ELR (cell line): ENCODE measurements around the gene SLC35C1.
A peak's percentile ranks its signal among the peaks of the same experiment; 100 is the strongest.
"Not testable (repeated sequence)": the region's sequence is repeated elsewhere in the genome, so short reads cannot be mapped to it uniquely, and the experiment has no call there.

Experiments
- DNase-seq: peaks from one replicate; pipeline ENCODE4 v3.0.0-alpha.2; 2015; ENCODE audit warnings: low read depth

SLC35C1 gene

DNA sequence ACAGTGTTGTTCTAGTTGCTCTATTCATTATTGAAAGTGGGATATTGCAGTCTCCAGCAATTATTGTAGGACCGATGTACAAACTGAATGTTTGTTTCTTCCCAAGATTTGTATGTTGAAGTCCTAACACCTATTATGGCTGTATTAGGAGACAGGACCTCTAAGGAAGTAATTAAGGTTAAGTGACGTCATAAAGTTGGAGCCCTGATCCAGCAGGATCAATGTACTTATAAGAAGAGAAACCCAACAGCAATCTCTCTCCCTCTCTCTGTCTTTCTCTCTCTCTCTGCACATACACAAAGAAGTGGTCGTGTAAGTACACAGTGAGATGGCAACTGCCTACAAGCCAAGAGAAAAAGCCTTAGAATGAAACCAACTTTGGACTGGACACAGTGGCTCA is 16.1 kb upstream of the SLC35C1 start:
- no peak for DNase-seq

DNA sequence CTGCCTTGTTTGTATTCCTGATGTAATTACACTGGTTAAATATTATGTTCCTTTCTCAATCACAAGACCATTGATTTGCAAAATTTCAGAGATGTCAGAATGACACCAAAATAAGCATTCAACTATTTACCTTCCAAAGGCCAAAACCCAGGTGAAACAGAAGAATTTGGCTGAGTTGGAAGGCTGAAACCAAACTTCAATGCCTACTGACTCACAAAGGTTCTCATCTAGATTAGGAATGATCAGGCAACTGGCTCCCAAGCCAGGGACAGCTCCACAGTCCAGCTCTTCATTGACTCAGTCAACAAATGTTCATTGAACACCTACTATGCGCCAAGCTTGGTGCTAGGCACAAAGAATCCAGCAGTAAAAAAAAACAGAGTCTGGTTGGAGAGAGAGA is 13.4 kb upstream of the SLC35C1 start:
- no peak for DNase-seq

DNA sequence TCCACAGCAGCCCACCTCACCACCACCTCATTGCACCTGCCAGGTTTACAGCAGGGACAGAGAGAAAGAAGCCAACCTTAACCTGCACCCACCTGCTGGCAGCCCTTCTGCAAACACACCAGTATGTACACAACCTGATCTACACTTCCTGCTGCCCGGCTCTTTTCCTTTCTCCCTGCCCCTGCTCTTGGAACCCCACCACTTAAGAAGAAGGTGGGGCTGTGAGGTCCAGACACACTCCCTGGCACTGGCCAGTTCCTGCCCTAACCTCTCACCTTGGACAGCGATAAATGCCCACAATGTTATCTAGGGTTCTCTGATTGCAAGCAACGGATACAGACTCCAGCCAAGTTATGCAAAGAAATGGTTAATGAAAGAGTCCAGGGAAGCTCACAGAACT is 10.8 kb upstream of the SLC35C1 start:
- no peak for DNase-seq

DNA sequence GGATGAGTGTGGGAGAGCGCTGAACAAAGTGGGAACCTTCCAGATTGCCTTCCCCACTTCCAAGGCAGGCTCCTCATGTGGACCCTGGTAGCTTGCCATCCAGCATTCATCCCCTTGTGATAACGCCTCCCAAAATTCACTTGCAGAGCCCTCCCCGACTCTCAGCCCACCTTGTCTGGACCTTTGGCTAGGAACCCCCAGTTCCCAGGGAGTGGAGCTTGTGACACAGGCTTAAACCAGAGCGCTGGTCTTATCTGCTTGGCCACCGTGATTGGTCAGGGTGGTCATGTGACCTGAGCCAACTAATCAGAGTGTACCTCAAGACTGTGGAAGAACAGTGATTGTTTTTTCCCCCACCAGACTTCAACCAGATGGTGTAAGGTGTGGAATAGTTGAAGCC is 9.6 kb upstream of the SLC35C1 start:
- no peak for DNase-seq

DNA sequence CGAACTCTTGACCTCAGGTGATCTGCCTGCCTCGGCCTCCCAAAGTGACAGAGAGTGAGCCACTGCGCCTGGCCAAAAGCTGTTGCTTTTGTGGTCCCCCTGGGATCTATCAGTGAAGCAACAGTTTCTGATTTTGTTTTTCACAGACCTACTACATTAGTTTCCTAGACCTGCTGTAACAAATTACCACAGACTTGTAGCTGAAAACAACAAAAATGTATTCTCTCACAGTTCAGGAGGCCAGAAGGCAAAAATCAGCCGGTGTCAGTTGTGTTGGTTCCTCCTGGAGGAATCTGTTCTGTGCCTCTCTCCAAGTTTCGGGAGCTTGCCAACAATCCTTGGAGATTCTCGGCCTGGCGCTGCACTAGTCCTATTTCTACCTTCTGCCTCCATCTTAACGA is 8.5 kb upstream of the SLC35C1 start:
- no peak for DNase-seq

DNA sequence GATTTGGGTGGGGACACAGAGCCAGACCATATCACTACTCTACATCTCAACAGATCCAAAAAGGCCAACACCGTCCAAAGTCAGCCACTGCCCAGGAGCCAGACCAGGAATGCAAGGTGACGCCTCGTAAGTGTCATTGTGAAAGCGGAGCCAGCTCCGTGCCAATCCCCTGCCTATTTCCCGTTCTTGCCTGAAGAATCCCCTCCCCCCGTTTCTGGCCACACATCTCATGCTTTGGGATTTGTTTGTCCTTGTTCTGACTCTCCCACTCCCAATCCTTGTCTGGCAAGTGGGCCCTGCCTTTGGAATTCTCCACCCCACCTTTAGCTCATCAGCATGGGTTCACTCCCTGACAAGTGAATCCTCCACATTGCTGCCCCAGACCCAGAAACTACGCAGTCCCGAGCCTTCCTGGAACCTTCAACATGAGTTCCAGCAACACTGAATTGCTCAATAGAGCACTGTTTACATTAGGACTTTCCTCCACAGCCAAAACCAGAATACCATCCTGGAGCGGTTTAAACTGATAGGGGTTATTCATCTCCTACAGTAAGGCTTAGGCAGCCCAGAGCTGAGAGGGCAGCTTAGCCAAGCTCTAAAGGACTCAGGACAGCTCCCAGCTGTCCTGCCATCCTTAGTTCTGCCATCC is 6.0 kb upstream of the SLC35C1 start:
- DNase-seq = no peak

DNA sequence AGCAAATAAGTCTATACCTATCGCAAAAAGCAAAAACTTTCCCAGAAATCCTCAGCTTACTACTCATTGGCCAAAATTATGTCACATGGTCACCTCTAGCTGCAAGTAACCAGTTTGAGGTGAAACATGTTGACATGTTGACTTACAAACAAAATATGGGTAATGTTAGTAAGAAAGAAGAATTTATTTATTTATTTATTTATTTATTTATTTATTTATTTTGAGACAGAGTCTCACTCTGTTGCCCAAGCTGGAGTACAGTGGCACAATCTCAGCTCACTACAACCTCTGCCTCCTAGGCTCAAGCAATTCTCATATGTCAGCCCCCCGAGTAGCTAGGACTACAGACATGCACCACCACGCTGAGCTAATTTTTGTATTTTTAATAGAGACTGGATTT is 5.4 kb upstream of the SLC35C1 start:
- no peak for DNase-seq

DNA sequence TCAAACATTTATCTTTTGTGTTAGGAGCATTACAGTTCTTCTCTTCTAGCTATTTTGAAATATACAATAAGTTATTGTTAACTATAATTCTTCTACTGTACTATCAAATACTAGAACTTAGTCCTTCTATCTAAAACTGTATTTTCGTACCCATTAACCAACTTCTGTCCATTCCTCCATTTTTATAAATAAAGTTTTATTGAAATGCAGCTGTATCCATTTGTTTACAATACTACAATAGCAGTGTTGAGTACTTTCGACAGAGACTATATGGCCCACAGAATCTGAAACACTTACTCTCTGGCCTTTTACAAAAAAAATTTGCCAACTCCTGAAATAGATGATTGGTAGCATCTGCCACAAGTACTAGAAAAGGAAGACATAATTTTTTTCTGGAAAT is 4.7 kb upstream of the SLC35C1 start:
- DNase-seq = no peak

DNA sequence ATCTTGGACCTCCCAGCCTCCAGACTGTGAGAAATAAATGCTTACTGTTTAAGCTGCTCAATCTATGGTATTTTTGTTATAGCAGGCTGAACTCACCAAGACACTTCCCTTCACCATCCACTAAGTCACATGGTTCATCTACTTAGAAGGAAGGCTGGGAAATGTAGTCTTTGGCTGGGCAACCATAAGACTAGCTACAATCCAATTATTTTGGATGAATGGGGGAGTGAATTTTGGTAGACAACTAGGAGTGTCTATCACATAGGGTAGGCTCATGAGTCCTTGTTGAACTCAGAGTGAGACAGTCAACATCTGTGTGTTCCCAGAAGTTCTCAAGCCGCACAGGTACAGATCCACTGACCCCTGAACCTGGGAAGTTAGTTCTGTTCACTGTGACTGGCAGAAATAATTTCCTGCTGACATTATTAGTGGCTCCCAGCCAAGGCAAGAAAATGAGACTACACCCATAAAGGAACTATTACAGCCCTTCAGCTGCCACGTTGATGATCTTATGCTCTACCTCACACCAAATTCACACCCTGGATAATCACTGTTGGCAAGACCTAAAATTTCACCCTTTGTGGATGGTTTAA is 3.1 kb upstream of the SLC35C1 start:
- DNase-seq = peak; percentile 23

DNA sequence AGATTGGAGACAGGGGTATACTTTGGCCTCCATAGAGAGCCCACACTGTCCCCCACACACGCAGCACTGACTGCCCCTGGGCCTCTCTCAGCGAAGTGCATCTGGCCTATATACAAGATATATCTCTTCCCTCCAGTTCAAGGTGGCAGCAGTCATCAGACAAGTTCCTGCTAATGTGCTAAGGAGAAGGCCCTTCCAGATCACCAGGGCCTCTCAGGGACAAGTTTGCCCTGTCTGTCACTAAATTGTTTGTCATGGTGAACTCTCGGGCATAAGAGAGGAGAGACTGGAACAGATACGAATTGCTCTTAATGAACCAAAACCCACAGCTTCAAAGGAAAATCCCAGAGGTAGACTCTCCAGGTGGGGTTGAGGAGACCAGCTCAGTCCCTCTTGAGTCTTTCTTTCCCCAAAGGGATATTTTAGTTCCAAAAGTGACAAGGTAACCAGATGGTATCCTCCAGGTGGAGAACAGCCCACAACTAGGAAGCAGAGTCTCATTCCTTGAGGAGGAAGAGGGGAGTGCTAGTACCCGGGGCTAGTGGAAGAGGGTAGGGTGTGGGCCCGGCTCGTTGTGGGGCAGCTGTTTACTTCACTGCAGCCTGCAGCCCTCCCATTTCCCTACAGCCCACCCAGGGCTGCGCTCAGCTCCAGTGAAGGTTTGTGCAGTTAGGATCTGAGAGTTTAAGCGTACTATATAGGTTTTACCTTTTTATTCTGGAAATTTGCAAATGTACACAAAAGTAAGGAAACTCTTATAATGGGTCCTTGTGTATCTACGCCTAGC is 2.2 kb upstream of the SLC35C1 start:
- DNase-seq = no peak

DNA sequence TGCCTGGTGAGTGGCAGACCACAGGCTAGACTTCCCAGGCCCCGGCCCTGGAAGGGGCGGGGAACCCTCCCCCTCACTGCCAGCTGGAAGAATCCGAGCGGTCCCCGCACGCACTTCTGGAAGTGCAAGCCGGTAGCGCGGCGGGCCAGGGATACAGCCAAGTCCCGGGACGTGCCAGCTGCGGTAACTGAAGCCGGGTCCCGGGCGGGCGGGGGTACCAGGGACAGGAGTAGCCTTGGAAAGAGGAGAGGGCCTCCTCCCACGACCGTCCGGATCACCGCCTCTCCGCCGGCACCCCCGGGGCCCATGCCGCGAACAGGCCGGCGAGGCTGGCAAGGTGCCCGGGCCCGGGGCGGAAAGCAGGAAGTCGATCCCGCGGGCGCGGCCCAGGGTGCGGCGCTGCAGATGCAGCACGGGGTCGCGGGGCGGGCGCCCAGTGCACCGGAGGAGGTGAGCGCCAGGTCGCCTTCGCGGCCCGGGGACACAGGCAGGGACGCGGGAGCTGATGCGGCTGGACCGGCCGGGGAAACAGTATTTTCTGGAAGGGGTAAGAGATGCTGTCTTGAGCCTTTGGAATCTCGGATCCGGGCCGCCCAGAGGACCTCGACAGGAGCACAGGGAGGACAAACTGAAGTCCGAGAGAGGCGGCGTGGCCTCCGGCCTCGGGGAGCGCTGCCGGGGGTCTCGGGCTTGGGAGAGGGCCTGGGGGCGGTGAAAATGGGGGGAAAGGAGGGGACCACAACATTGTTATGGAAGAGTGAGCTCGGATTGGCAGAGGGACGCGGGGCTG is 783 bp upstream of the SLC35C1 start:
- DNase-seq = peak; percentile 62

DNA sequence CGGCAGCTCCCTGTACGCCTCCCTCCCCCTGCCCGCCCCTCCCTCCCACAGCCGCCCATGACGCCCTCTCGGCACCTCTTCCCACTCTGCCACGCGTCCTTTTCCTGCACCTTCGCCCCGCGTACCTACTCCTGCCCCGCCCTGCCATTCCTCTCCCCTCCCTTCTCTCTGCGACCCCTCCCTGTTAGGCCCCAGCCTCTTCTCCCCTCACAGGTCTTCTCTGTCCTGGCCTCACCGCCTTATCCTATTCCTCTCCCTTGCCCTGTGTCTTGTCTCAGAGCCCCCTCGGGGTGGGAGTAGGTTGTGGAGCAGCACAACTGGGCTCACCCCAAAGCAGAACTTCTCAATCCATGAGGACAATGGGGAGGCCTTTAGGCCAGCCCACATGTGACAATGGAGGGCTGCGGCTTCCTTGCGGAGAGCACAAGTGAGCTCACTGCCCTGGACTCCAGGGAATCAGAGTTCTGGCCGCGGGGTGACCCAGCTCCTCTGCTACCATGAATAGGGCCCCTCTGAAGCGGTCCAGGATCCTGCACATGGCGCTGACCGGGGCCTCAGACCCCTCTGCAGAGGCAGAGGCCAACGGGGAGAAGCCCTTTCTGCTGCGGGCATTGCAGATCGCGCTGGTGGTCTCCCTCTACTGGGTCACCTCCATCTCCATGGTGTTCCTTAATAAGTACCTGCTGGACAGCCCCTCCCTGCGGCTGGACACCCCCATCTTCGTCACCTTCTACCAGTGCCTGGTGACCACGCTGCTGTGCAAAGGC is 539 bp downstream of the SLC35C1 start:
- peak; percentile 85 for DNase-seq

DNA sequence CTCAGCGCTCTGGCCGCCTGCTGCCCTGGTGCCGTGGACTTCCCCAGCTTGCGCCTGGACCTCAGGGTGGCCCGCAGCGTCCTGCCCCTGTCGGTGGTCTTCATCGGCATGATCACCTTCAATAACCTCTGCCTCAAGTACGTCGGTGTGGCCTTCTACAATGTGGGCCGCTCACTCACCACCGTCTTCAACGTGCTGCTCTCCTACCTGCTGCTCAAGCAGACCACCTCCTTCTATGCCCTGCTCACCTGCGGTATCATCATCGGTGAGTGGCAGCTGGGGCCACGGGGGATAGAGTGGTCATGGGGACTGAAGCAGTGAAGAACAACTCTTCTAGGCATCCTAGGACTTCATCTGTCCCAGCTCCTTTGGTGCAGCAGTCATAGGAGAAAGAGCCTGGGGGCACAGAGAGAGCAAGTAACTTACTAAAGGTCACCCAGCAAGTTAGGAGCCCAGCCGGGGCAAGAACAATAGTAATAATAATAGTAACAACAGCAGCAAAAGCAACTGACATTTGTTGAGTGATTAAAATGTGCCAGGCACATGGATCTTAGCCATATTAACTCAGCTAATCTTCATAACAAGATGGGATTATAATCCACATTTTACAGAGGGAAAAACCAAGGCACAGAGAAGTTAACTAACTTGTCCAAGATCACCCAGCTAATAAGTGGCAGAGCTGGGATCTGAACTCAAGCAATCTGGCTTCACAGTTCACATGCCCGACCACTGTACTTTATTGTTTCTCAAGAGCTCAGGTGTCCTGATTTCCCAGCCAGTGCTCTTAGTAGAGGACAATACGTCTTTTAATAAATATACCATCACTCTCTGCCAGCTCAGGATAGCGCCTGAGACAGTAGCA is 1.4 kb downstream of the SLC35C1 start:
- DNase-seq = no peak

DNA sequence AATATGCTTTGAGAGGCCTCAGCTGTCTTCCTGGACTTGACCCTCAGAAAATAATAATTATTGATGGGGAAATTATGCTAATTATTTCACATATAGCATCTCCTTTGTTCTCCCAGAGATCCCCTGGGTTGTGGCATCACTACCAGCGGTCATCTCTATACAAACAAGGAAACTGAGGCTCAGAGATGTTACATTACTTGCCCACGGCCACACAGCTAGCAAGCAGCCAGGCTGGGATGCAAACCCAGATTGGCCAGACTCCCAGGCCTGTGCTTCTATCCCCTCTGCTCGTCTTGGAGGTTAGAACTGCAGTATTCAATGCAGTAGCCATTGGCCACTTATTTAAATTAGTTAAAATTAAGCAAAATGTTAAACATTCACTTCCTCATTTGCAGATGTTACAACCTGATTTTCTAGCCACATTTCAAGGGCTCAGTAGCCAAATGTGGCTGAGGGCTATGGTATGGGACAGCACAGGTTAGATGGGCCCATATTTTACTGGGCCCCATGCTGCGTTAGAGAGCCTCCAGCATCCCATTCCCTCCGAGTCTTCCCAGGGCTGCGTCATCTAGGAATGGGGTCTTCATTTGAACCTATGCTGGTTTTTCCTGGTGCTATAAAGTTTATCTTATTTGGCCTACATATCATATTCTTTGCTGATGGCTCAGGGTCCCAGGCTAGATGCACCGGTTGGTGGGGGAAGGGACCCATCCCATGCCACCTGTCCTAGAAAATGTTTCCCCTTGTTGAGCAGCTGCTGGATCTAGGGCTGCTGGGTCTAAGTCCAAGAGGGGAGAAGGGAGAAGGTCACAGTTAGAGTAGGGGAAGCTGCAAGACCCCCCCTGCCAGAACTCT is 2.2 kb downstream of the SLC35C1 start:
- no peak for DNase-seq

DNA sequence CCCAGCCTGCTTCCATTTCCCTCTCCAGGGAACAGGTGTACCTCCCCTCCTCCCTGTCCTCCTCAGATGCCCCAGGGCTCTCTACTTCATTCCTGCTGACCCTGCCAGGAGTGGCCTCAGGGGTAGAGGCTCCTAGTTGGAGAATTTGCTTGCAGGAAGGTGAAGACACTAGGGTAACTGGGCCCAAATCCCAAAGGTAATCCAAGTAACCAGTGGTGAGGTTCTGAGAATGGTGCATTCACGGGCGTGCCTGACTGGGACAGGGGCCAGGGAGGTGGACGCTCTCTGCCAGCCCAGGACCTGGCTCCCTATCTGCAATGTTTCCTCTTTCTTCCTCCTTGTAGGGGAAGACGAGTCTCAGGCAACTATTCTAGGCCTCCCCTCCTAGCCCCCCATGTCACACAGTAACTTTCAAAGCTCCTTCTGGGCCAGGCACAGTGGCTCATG is 2.9 kb downstream of the SLC35C1 start:
- DNase-seq = no peak

DNA sequence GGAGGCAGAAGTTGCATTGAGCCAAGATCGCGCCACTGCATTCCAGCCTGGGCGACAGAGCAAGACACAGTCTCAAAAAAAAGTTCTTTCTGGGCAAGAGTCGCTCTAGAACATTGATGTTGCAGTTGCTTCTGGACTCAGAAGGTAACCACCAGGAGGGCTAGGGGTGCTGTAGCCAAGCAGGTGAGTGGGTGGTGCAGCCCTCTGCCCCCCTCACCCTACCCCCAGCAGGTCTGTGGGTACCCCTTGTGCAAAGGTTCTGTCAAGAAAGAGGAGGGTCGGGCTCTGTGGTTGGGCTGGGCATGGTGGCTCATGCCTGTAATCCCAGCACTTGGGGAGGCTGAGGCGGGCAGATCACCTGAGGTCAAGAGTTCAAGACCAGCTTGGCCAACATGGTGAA is 3.5 kb downstream of the SLC35C1 start:
- not testable (repeated sequence) for DNase-seq

DNA sequence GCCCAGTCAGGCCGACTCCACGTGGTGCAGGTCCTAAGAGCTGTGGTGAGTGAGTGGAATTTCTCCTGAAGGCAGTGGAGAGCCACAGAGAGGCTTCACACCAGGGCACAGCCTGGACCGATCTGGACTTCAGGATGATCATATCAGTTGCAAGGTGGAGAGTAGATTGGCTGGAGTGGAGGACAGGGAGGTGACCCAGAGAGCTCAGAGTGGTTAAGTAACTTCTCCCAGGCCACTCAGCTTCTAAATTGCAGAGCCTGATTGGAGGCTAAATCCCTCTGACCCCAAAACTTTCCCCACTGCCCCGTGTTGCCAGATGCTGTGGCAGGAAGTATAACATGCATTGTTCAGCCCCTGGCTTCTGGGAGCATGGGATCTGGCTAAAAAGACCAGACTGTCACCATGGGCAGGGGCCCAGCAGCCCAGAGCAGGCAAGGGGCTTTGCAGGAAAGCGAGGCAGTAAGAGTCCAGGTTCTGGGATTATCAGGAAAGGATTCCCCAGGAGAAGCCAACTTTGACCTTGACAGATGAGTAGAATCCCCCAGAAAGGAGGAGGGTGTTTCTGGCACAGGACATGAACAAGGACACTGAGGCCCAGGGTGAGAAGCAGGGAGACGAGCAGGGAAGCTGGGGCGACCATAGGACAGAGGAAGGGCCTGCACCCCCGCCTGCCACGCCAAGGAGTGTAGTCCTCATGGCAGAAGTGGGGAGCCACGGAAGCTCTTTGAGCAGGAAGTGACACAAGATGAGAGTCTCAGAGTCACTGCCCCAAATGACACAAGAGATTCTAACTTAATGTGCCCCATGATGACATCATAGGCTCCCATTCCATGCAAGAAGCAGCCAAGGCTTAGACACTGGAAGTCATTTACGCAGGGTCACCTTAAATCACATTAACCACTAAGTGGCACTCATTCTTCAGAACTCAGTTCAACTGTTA is 4.8 kb downstream of the SLC35C1 start:
- DNase-seq = no peak

DNA sequence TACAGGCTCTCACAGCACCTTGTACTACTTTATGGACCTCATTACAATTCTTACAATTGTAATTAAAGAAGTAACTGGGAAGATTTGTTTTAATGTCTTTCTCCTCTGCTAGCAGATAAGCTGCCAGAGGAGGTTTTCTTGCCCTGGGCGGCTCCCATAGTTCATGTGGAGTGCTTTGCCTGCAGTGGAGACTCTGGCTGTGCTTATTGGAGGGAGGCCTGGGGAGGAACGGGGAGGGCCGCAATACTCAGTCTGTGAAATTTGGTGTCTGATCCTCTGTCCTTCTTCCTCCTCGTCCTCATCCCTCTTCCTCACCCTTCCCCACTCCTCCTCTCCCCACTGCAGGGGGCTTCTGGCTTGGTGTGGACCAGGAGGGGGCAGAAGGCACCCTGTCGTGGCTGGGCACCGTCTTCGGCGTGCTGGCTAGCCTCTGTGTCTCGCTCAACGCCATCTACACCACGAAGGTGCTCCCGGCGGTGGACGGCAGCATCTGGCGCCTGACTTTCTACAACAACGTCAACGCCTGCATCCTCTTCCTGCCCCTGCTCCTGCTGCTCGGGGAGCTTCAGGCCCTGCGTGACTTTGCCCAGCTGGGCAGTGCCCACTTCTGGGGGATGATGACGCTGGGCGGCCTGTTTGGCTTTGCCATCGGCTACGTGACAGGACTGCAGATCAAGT is 5.6 kb downstream of the SLC35C1 start:
- no peak for DNase-seq
